Stomach (tissue), 9 donors: Measurements from ENCODE around the gene GFAP. TPM values are rescaled to one million over a fixed set of nuclear protein-coding genes. Genes with fewer than 3 reads are reported as not detected.

Source experiments
- DNase-seq, 2 donors: peaks; one replicate each; pipeline versions ENCODE4 v3.0.0 to v3.0.0-alpha.2; 2013 to 2019
- H3K27ac ChIP-seq, 5 donors: fragments of 200-600 bp in 4 of 5; sonication (generic) in 4 of 5; one replicate each; pipeline ENCODE4 v1.5.1; 2013 to 2019; ENCODE audit warnings: mild to moderate bottlenecking in 1 of 5, moderate library complexity in 1 of 5
- H3K27me3 ChIP-seq, 3 donors: fragments of 200-600 bp; sonication (generic); one replicate each; pipeline ENCODE4 v1.5.1; 2017 to 2019; ENCODE audit warnings: mixed run types in 1 of 3
- H3K36me3 ChIP-seq, 4 donors: fragments of 200-600 bp; sonication (generic); 1 replicate in 3 of 4; 2 replicates in 1 of 4; pipeline ENCODE4 v1.5.1; 2016 to 2019
- H3K4me1 ChIP-seq, 4 donors: fragments of 200-600 bp; sonication (generic); one replicate each; pipeline ENCODE4 v1.5.1; 2016 to 2019
- H3K4me3 ChIP-seq, 4 donors: fragments of 200-600 bp; sonication (generic) in 3 of 4; one replicate each; pipeline ENCODE4 v1.5.1; 2016 to 2019; ENCODE audit warnings: mild to moderate bottlenecking in 1 of 4
- H3K9me3 ChIP-seq, 4 donors: fragments of 200-600 bp; sonication (generic); one replicate each; pipeline ENCODE4 v1.5.1; 2016 to 2019
- CTCF ChIP-seq, 7 experiments: fragments of 450-650 bp in 4 of 7; fragments of 200-600 bp in 3 of 7; sonication (generic) in 3 of 7; IDR thresholded peaks; one replicate each; pipeline ENCODE4 v1.5.1; 2016 to 2019; ENCODE audit warnings: antibody characterized with exemption in 7 of 7, control low read depth in 2 of 7, mild to moderate bottlenecking in 1 of 7
- EP300 ChIP-seq: sonication (generic); formaldehyde crosslinking; IDR thresholded peaks from one replicate; pipeline ENCODE4 v1.6.1; 2017; ENCODE audit warnings: antibody characterized with exemption
- POLR2A ChIP-seq, 4 donors: fragments of 450-650 bp; IDR thresholded peaks; one replicate each; pipeline ENCODE4 v1.6.1; 2016; ENCODE audit warnings: antibody characterized with exemption in 4 of 4, control low read depth in 2 of 4, mild to moderate bottlenecking in 1 of 4, moderate library complexity in 1 of 4
- POLR2AphosphoS5 ChIP-seq, 3 donors: sonication (generic); formaldehyde crosslinking; IDR thresholded peaks; one replicate each; pipeline ENCODE4 v1.6.1; 2016; ENCODE audit warnings: antibody characterized with exemption in 3 of 3
- WGBS, 5 donors: extraction: QIAGEN DNeasy Blood & Tissue Kit in 3 of 5; methylation state at CpG; one replicate each; pipeline versions ENCODE4 v1.1.5 to v1.1.7; 2013 to 2018; 5-methylcytosine and 5-hydroxymethylcytosine counted together
- intact Hi-C: fragments of 100-400 bp; cut with DNase I; formaldehyde crosslinking; loops from one replicate; pipeline ENCODE4 v1.15.1; 2023; ENCODE audit warnings: low total_unique reads
- polyA plus RNA-seq, 3 donors: library from polyadenylated mRNA; stranded (reverse); fragments of 200-250 nt; gene quantifications; one replicate each; pipeline ENCODE4 v1.2.3, GENCODE V29; 2013
- total RNA-seq, 5 donors: library from RNA; depleted of rRNA; stranded (reverse); fragments of >200 nt; gene quantifications; one replicate each; pipeline versions ENCODE4 v1.1.0 to v1.2.3, GENCODE V29; 2014 to 2016
- donor health status: healthy with polysubstance abuse.
- donor health status: Bipolar disorder and iron deficiency.
- donor health status: healthy.

Gene GFAP
- total and polyA plus RNA-seq, 8 donors = 0.15 to 9.7 (median 0.80) TPM; not detected in 4

GRCh38 chr17:44933824-44934744 lies 18.8 kb upstream of the GFAP start:
- WGBS, 5 donors = 91 to 96% (median 94%) methylated on average over 26 to 34 of the region's 34 CpGs
- DNase-seq = no peak
- TF ChIP-seq POLR2AphosphoS5 (IDR thresholded peaks at IDR 0.05) = no peak
- TF ChIP-seq EP300 = no peak
- no peak for TF ChIP-seq CTCF (IDR thresholded peaks at IDR 0.05)
- TF ChIP-seq POLR2A (IDR thresholded peaks at IDR 0.05) = no peak
- no peak overlapping the region for H3K27ac ChIP-seq
- no peaks in the 10 kb centered on the region for H3K4me1 ChIP-seq
- H3K36me3 ChIP-seq = peaks cover 0 to 29% (median 0%) of the 10 kb centered on the region in 4 donors
- intact Hi-C loops = no loop called here
- no peaks in the 10 kb centered on the region for H3K27me3 ChIP-seq
- H3K9me3 ChIP-seq = no peaks in the 10 kb centered on the region
- H3K4me3 ChIP-seq = no peak overlapping the region

- TF ChIP-seq POLR2AphosphoS5 (IDR thresholded peaks at IDR 0.05) (no peak), CTCF (IDR thresholded peaks at IDR 0.05) (no peak), EP300 (no peak), POLR2A (IDR thresholded peaks at IDR 0.05) (no peak)
- Histone ChIP-seq H3K4me1 (no peaks in the 10 kb centered on the region), H3K9me3 (no peaks in the 10 kb centered on the region), H3K27ac (no peak overlapping the region), H3K36me3 (peaks cover 0 to 41% (median 0%) of the 10 kb centered on the region in 4 donors), H3K27me3 (no peaks in the 10 kb centered on the region), H3K4me3 (no peak overlapping the region)
- no peak for DNase-seq
- intact Hi-C loops = no loop called here
- 84 to 94% (median 90%) methylated on average over 5 to 6 of the region's 6 CpGs for WGBS, 5 donors
These were observed 17.4 kb upstream of the GFAP start for GRCh38 chr17:44932787-44933097.

- no peak overlapping the region for H3K27ac ChIP-seq
- H3K4me1 ChIP-seq = no peaks in the 10 kb centered on the region
- H3K4me3 ChIP-seq = no peak overlapping the region
- intact Hi-C loops = no loop called here
- TF ChIP-seq POLR2A (IDR thresholded peaks at IDR 0.05) = no peak
- no peak for TF ChIP-seq POLR2AphosphoS5 (IDR thresholded peaks at IDR 0.05)
- no peak for TF ChIP-seq EP300
- no peak for TF ChIP-seq CTCF (IDR thresholded peaks at IDR 0.05)
- no peak for DNase-seq
- H3K27me3 ChIP-seq = no peaks in the 10 kb centered on the region
- H3K9me3 ChIP-seq = no peaks in the 10 kb centered on the region
- H3K36me3 ChIP-seq = peaks cover 0 to 46% (median 0%) of the 10 kb centered on the region in 4 donors
- WGBS, 5 donors = 87 to 97% (median 93%) methylated on average over 6 to 8 of the region's 8 CpGs
These were observed 16.9 kb upstream of the GFAP start for GRCh38 chr17:44932096-44932786.

- DNase-seq = no peak
These were observed 16.1 kb upstream of the GFAP start for GRCh38 chr17:44931376-44931775.

More at GRCh38 chr17:44931376-44931775, 16.1 kb upstream of the GFAP start:
- WGBS, 5 donors = 75 to 91% (median 86%) methylated on average over 5 of the region's 5 CpGs
- TF ChIP-seq POLR2A (IDR thresholded peaks at IDR 0.05) = no peak
- TF ChIP-seq EP300 = no peak
- TF ChIP-seq CTCF (IDR thresholded peaks at IDR 0.05) = no peak
- no peak for TF ChIP-seq POLR2AphosphoS5 (IDR thresholded peaks at IDR 0.05)
- intact Hi-C loops = no loop called here
- H3K4me3 ChIP-seq = no peak overlapping the region
- H3K4me1 ChIP-seq = no peaks in the 10 kb centered on the region
- H3K27ac ChIP-seq = no peak overlapping the region
- H3K9me3 ChIP-seq = no peaks in the 10 kb centered on the region
- H3K36me3 ChIP-seq = peaks cover 0 to 51% (median 0%) of the 10 kb centered on the region in 4 donors
- H3K27me3 ChIP-seq = no peaks in the 10 kb centered on the region
